ENCODE data around the gene RGS5.

RGS5 gene

GRCh38 chr1:163178628-163179027 is 24.1 kb downstream of the RGS5 start:
- DNase-seq: no peak

GRCh38 chr1:163176797-163177196 is 25.9 kb downstream of the RGS5 start:
- DNase-seq: no peak

- peak; percentile 42 for DNase-seq
These were observed 27.9 kb downstream of the RGS5 start for GRCh38 chr1:163174524-163175437.

GRCh38 chr1:163173121-163173520 is 29.6 kb downstream of the RGS5 start:
- no peak for DNase-seq

- DNase-seq: no peak
These were observed 30.1 kb downstream of the RGS5 start for GRCh38 chr1:163172596-163172995.

GRCh38 chr1:163171826-163172225 is 30.9 kb downstream of the RGS5 start:
- no peak for DNase-seq

- peak; percentile 16 for DNase-seq
These were observed 31.6 kb downstream of the RGS5 start for GRCh38 chr1:163170975-163171676.

GRCh38 chr1:163170331-163170730 is 32.4 kb downstream of the RGS5 start:
- no peak for DNase-seq

GRCh38 chr1:163169553-163169952 is 33.2 kb downstream of the RGS5 start:
- DNase-seq: no peak

- peak; percentile 91 for DNase-seq
These were observed 34.7 kb downstream of the RGS5 start for GRCh38 chr1:163168053-163168452.

GRCh38 chr1:163166886-163167555 is 35.7 kb downstream of the RGS5 start:
- DNase-seq: peak; percentile 34

GRCh38 chr1:163165119-163165518 is 37.6 kb downstream of the RGS5 start:
- DNase-seq: no peak

GRCh38 chr1:163163881-163164582 is 38.7 kb downstream of the RGS5 start:
- DNase-seq: no peak

GRCh38 chr1:163163163-163163562 is 39.6 kb downstream of the RGS5 start:
- DNase-seq: no peak

GRCh38 chr1:163162381-163162914 is 40.3 kb downstream of the RGS5 start:
- peak; percentile 28 for DNase-seq

- no peak for DNase-seq
These were observed 40.9 kb downstream of the RGS5 start for GRCh38 chr1:163161841-163162240.

- no peak for DNase-seq
These were observed 41.4 kb downstream of the RGS5 start for GRCh38 chr1:163161337-163161736.

GRCh38 chr1:163155606-163156005 is 47.1 kb downstream of the RGS5 start:
- DNase-seq: no peak

- DNase-seq: no peak
These were observed 53.8 kb downstream of the RGS5 start for GRCh38 chr1:163148911-163149310.

- no peak for DNase-seq
These were observed 55.7 kb downstream of the RGS5 start for GRCh38 chr1:163147019-163147418.

- DNase-seq: no peak
These were observed 57.3 kb downstream of the RGS5 start for GRCh38 chr1:163145435-163145834.

- DNase-seq: no peak
These were observed 58.3 kb downstream of the RGS5 start for GRCh38 chr1:163144418-163144817.

- DNase-seq: no peak
These were observed 60.6 kb downstream of the RGS5 start for GRCh38 chr1:163142152-163142551.

Measured in NCI-H226 (cell line).